ENCODE results near the gene GPI. TPM values are rescaled to one million over a fixed set of nuclear protein-coding genes. Genes with fewer than 3 reads are reported as not detected.

Gene GPI
- polyA plus RNA-seq, 1 of the 3 experiments (the other 2 are of a cell fraction): 144 TPM

GRCh38 chr19:34316741-34317301 lies 48.2 kb upstream of the GPI start:
- no peaks in the 10 kb centered on the region for H3K9me3 ChIP-seq
- no peaks in the 10 kb centered on the region for H3K27me3 ChIP-seq (ENCODE audit: insufficient read depth)
- no peak overlapping the region for H3K9ac ChIP-seq
- no peak overlapping the region for H3K4me2 ChIP-seq
- H3K79me2 ChIP-seq (ENCODE audit: insufficient read depth): peaks cover 27% of the 10 kb centered on the region; the same call in 1 of the 2 replicates
- H3K9me2 ChIP-seq: no peaks in the 10 kb centered on the region
- H3F3A ChIP-seq (replicated peaks; ENCODE audit: insufficient read depth): no peaks in the 10 kb centered on the region
- ChIA-PET POLR2A (interaction anchor here (0.6 kb wide), 1 partner anchor 14 kb away, joined by 4 read pairs; no protein-coding TSS in a partner anchor), CTCF (no interaction called here)
- no peak overlapping the region for H2AFZ ChIP-seq (ENCODE audit: low read depth)
- peak; percentile 30; the same call in 1 of the 2 replicates for TF ChIP-seq FOSL2 (IDR thresholded peaks at IDR 0.05; ENCODE audit: borderline replicate concordance, low read depth)
- TF ChIP-seq RAD21 (IDR thresholded peaks at IDR 0.05; ENCODE audit: low read length): no peak
- TF ChIP-seq TCF12 (IDR thresholded peaks at IDR 0.05): peak; percentile 12; the same call in 1 of the 2 replicates
- no peaks in the 10 kb centered on the region for H3K36me3 ChIP-seq (replicated peaks in 1 of 2; ENCODE audit: control insufficient read depth in 1 of 2, insufficient read depth in 2 of 2, low read length in 1 of 2)
- H3K4me1 ChIP-seq (ENCODE audit: control insufficient read depth in 1 of 2, insufficient read depth in 2 of 2, low read depth in 1 of 2, low read length in 1 of 2): peaks cover 0 to 22% of the 10 kb centered on the region in 2 experiments; a peak in 1 of 4 replicates
- DNase-seq: no peak
- H4K20me1 ChIP-seq (ENCODE audit: insufficient read depth): peaks cover 26% of the 10 kb centered on the region
- no peak overlapping the region for H3K4me3 ChIP-seq (ENCODE audit: low read depth in 2 of 2, low read length in 1 of 2)
- 91% methylated on average over 5 of the region's 5 CpGs for WGBS (ENCODE audit: low lambda C conversion rate)
- no peak overlapping the region for H3K27ac ChIP-seq (ENCODE audit: low read depth in 2 of 2, low read length in 1 of 2)

GRCh38 chr19:34317311-34317927 lies 47.6 kb upstream of the GPI start:
- no peak overlapping the region for H3K4me3 ChIP-seq (ENCODE audit: low read depth in 2 of 2, low read length in 1 of 2)
- H3F3A ChIP-seq (replicated peaks; ENCODE audit: insufficient read depth): no peaks in the 10 kb centered on the region
- H3K27ac ChIP-seq (ENCODE audit: low read depth in 2 of 2, low read length in 1 of 2): no peak overlapping the region
- no peaks in the 10 kb centered on the region for H3K36me3 ChIP-seq (replicated peaks in 1 of 2; ENCODE audit: control insufficient read depth in 1 of 2, insufficient read depth in 2 of 2, low read length in 1 of 2)
- WGBS (ENCODE audit: low lambda C conversion rate): 88% methylated on average over 4 of the region's 6 CpGs
- H3K9me3 ChIP-seq: no peaks in the 10 kb centered on the region
- H3K4me1 ChIP-seq (ENCODE audit: control insufficient read depth in 1 of 2, insufficient read depth in 2 of 2, low read depth in 1 of 2, low read length in 1 of 2): peaks cover 0 to 22% of the 10 kb centered on the region in 2 experiments; a peak in 1 of 4 replicates
- no peaks in the 10 kb centered on the region for H3K9me2 ChIP-seq
- peaks cover 27% of the 10 kb centered on the region; the same call in 1 of the 2 replicates for H3K79me2 ChIP-seq (ENCODE audit: insufficient read depth)
- DNase-seq: no peak
- no peak overlapping the region for H2AFZ ChIP-seq (ENCODE audit: low read depth)
- TF ChIP-seq, protein P1, sequence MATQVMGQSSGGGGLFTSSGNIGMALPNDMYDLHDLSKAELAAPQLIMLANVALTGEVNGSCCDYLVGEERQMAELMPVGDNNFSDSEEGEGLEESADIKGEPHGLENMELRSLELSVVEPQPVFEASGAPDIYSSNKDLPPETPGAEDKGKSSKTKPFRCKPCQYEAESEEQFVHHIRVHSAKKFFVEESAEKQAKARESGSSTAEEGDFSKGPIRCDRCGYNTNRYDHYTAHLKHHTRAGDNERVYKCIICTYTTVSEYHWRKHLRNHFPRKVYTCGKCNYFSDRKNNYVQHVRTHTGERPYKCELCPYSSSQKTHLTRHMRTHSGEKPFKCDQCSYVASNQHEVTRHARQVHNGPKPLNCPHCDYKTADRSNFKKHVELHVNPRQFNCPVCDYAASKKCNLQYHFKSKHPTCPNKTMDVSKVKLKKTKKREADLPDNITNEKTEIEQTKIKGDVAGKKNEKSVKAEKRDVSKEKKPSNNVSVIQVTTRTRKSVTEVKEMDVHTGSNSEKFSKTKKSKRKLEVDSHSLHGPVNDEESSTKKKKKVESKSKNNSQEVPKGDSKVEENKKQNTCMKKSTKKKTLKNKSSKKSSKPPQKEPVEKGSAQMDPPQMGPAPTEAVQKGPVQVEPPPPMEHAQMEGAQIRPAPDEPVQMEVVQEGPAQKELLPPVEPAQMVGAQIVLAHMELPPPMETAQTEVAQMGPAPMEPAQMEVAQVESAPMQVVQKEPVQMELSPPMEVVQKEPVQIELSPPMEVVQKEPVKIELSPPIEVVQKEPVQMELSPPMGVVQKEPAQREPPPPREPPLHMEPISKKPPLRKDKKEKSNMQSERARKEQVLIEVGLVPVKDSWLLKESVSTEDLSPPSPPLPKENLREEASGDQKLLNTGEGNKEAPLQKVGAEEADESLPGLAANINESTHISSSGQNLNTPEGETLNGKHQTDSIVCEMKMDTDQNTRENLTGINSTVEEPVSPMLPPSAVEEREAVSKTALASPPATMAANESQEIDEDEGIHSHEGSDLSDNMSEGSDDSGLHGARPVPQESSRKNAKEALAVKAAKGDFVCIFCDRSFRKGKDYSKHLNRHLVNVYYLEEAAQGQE (IDR thresholded peaks at IDR 0.05; ENCODE audit: low read depth, low read length): no peak
- TF ChIP-seq, protein P2, sequence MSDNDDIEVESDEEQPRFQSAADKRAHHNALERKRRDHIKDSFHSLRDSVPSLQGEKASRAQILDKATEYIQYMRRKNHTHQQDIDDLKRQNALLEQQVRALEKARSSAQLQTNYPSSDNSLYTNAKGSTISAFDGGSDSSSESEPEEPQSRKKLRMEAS (IDR thresholded peaks at IDR 0.05; ENCODE audit: low read depth): no peak
- no peak for TF ChIP-seq MEF2A (IDR thresholded peaks at IDR 0.05; ENCODE audit: borderline replicate concordance, low read depth)
- no peak for TF ChIP-seq RXRA (IDR thresholded peaks at IDR 0.05; ENCODE audit: borderline replicate concordance, low read depth)
- no peak for TF ChIP-seq CHD2 (IDR thresholded peaks at IDR 0.05; ENCODE audit: low read length, partially characterized antibody)
- no peak for TF ChIP-seq ELF1 (IDR thresholded peaks at IDR 0.05)
- TF ChIP-seq RCOR1 (IDR thresholded peaks at IDR 0.05; ENCODE audit: low read length): no peak
- POLR2A ChIA-PET: no interaction called here
- no peak overlapping the region for H3K9ac ChIP-seq
- CTCF ChIA-PET: no interaction called here
- no peaks in the 10 kb centered on the region for H3K27me3 ChIP-seq (ENCODE audit: insufficient read depth)
- H4K20me1 ChIP-seq (ENCODE audit: insufficient read depth): peaks cover 26% of the 10 kb centered on the region
- H3K4me2 ChIP-seq: no peak overlapping the region
